ENCODE results near the gene SPRR5. TPM values are rescaled to one million over a fixed set of nuclear protein-coding genes. Genes with fewer than 3 reads are reported as not detected.

The SPRR5 gene
- polyA plus RNA-seq (2013, experiment 1 of 2; ENCODE audit: insufficient read length) = not detected
- polyA plus RNA-seq (2013, experiment 2 of 2; ENCODE audit: insufficient read length) = not detected

GRCh38 chr1:152946651-152947256 is at the start of gene SPRR5:
TSS of gene SPRR5 (plus strand) at chr1:152947206. CDS start at chr1:152948555, 1,349 bp downstream.
- no peak for DNase-seq

- DNase-seq = no peak
These were observed 48.0 kb upstream of the SPRR5 start for GRCh38 chr1:152899027-152899426.

GRCh38 chr1:152899883-152900282 is 47.1 kb upstream of the SPRR5 start:
- DNase-seq = no peak

- DNase-seq = no peak
These were observed 45.4 kb upstream of the SPRR5 start for GRCh38 chr1:152901631-152902030.

- no peak for DNase-seq
These were observed 44.4 kb upstream of the SPRR5 start for GRCh38 chr1:152902636-152903035.

GRCh38 chr1:152904688-152905440 is 42.1 kb upstream of the SPRR5 start:
- no peak for DNase-seq

GRCh38 chr1:152906023-152906565 is 40.9 kb upstream of the SPRR5 start:
- DNase-seq = peak; percentile 80

GRCh38 chr1:152907686-152908601 is 39.1 kb upstream of the SPRR5 start, which contains the start of gene IVL:
TSS of gene IVL (plus strand) at chr1:152908546. CDS start at chr1:152909798, 1,252 bp downstream.
- peak; percentile 26 for DNase-seq

GRCh38 chr1:152909206-152909605 is 37.8 kb upstream of the SPRR5 start:
- DNase-seq = no peak

GRCh38 chr1:152912471-152912870 is 34.5 kb upstream of the SPRR5 start:
- DNase-seq = no peak

GRCh38 chr1:152912900-152913299 is 34.1 kb upstream of the SPRR5 start:
- DNase-seq = no peak

- no peak for DNase-seq
These were observed 29.2 kb upstream of the SPRR5 start for GRCh38 chr1:152917794-152918193.

GRCh38 chr1:152919071-152919470 is 27.9 kb upstream of the SPRR5 start:
- DNase-seq = no peak

GRCh38 chr1:152924191-152924590 is 22.8 kb upstream of the SPRR5 start:
- DNase-seq = no peak

GRCh38 chr1:152926091-152926490 is 20.9 kb upstream of the SPRR5 start:
- DNase-seq = peak; percentile 46

- no peak for DNase-seq
These were observed 18.3 kb upstream of the SPRR5 start for GRCh38 chr1:152928671-152929070.

- DNase-seq = no peak
These were observed 14.7 kb upstream of the SPRR5 start for GRCh38 chr1:152932170-152932811.

GRCh38 chr1:152933196-152933595 is 13.8 kb upstream of the SPRR5 start:
- DNase-seq = no peak

- DNase-seq = no peak
These were observed 6.4 kb upstream of the SPRR5 start for GRCh38 chr1:152940614-152941013.

- DNase-seq = no peak
These were observed 5.8 kb upstream of the SPRR5 start for GRCh38 chr1:152941037-152941711.

GRCh38 chr1:152942161-152942560 is 4.8 kb upstream of the SPRR5 start:
- DNase-seq = no peak

All from fibroblast of skin of abdomen (primary cell).